PFSK-1 (cell line): Measurements from ENCODE around the gene BICRA.

Source experiments
- POLR2AphosphoS5 ChIP-seq: IDR thresholded peaks from 2 replicates; pipeline ENCODE4 v1.6.1; 2012; ENCODE audit warnings: low read depth, mild to moderate bottlenecking, control low read depth, low read length, moderate library complexity
- TAF1 ChIP-seq: IDR thresholded peaks from 2 replicates; pipeline ENCODE4 v1.6.1; 2012; ENCODE audit warnings: low read length, control low read depth, borderline replicate concordance; ENCODE audit not compliant: insufficient read depth

- TF ChIP-seq POLR2AphosphoS5 (no peak), TAF1 (no peak)
These were observed 24.6 kb downstream of the BICRA start for GRCh38 chr19:47633517-47633916.
